HEK293T (cell line): ENCODE results near the gene FCN1.

Source experiments
- CTCF ChIA-PET: fragments of 350-600 bp; formaldehyde crosslinking; extraction: SDS; loops from one replicate; lab custom pipeline; 2021; ENCODE audit warnings: antibody characterized with exemption, inconsistent platforms; lab: Yijun Ruan, JAX
- POLR2A ChIA-PET: fragments of 350-600 bp; formaldehyde crosslinking; extraction: SDS; loops from one replicate; lab custom pipeline; 2020; ENCODE audit warnings: antibody characterized with exemption, inconsistent platforms; lab: Yijun Ruan, JAX
- DNase-seq: peaks from one replicate; pipeline ENCODE4 v3.0.0; 2012; ENCODE audit warnings: mixed read lengths; ENCODE audit errors: extremely low spot score
- ARNT ChIP-seq: fragments of 450-650 bp; IDR thresholded peaks from 2 replicates; pipeline ENCODE4 v1.6.1; 2017; ENCODE audit warnings: mild to moderate bottlenecking
- BHLHE40 ChIP-seq: fragments of 450-650 bp; IDR thresholded peaks from 2 replicates; pipeline ENCODE4 v1.6.1; 2016; ENCODE audit warnings: mild to moderate bottlenecking, moderate library complexity, borderline replicate concordance
- CTBP1 ChIP-seq: fragments of 450-650 bp; IDR thresholded peaks from 2 replicates; pipeline ENCODE4 v1.6.1; 2016; ENCODE audit warnings: borderline replicate concordance
- ELF4 ChIP-seq: fragments of 450-650 bp; IDR thresholded peaks from 2 replicates; pipeline ENCODE4 v1.6.1; 2017; ENCODE audit warnings: antibody characterized with exemption
- FOXA1 ChIP-seq: fragments of 450-650 bp; IDR thresholded peaks from 2 replicates; pipeline ENCODE4 v1.6.1; 2016; ENCODE audit warnings: mild to moderate bottlenecking
- FOXK2 ChIP-seq: fragments of 450-650 bp; IDR thresholded peaks from 2 replicates; pipeline ENCODE4 v1.6.1; 2016; ENCODE audit warnings: mild to moderate bottlenecking
- FOXM1 ChIP-seq: fragments of 450-650 bp; IDR thresholded peaks from 2 replicates; pipeline ENCODE4 v1.6.1; 2017; ENCODE audit warnings: mild to moderate bottlenecking, borderline replicate concordance
- HDGF ChIP-seq: fragments of 450-650 bp; IDR thresholded peaks from 2 replicates; pipeline ENCODE4 v1.6.1; 2017; ENCODE audit warnings: antibody characterized with exemption, borderline replicate concordance
- L3MBTL2 ChIP-seq: fragments of 450-650 bp; conservative IDR thresholded peaks from 2 replicates; pipeline ENCODE4 v1.6.1; 2016; ENCODE audit warnings: mild to moderate bottlenecking
- LEF1 ChIP-seq: fragments of 450-650 bp; IDR thresholded peaks from 2 replicates; pipeline ENCODE4 v1.6.1; 2017; ENCODE audit warnings: mild to moderate bottlenecking, borderline replicate concordance
- NFRKB ChIP-seq: fragments of 450-650 bp; IDR thresholded peaks from 2 replicates; pipeline ENCODE4 v1.6.1; 2016; ENCODE audit warnings: mild to moderate bottlenecking, moderate library complexity
- SP1 ChIP-seq: fragments of 450-650 bp; IDR thresholded peaks from 2 replicates; pipeline ENCODE4 v1.6.1; 2017
- SUZ12 ChIP-seq: fragments of 450-650 bp; IDR thresholded peaks from 2 replicates; pipeline ENCODE4 v1.6.1; 2016; ENCODE audit warnings: mild to moderate bottlenecking
- TARDBP ChIP-seq: fragments of 450-650 bp; IDR thresholded peaks from 2 replicates; pipeline ENCODE4 v1.6.1; 2016
- ZNF384 ChIP-seq: fragments of 450-650 bp; IDR thresholded peaks from 2 replicates; pipeline ENCODE4 v1.6.1; 2016
- TF ChIP-seq, protein P1 (sequence below): fragments of 450-650 bp; IDR thresholded peaks from 2 replicates; pipeline ENCODE4 v1.6.1; 2016

FCN1 gene

GRCh38 chr9:134930398-134930797 lies 12.7 kb upstream of the FCN1 start:
- ChIA-PET CTCF (no interaction called here), POLR2A (no interaction called here)
- no peak for TF ChIP-seq ZNF384
- no peak for TF ChIP-seq L3MBTL2
- no peak for TF ChIP-seq SUZ12
- TF ChIP-seq, protein P1, sequence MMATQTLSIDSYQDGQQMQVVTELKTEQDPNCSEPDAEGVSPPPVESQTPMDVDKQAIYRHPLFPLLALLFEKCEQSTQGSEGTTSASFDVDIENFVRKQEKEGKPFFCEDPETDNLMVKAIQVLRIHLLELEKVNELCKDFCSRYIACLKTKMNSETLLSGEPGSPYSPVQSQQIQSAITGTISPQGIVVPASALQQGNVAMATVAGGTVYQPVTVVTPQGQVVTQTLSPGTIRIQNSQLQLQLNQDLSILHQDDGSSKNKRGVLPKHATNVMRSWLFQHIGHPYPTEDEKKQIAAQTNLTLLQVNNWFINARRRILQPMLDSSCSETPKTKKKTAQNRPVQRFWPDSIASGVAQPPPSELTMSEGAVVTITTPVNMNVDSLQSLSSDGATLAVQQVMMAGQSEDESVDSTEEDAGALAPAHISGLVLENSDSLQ, result no peak
- no peak for TF ChIP-seq BHLHE40
- TF ChIP-seq FOXM1, result no peak
- TF ChIP-seq LEF1, result no peak
- no peak for TF ChIP-seq SP1
- no peak for TF ChIP-seq TARDBP
- no peak for DNase-seq

DNA sequence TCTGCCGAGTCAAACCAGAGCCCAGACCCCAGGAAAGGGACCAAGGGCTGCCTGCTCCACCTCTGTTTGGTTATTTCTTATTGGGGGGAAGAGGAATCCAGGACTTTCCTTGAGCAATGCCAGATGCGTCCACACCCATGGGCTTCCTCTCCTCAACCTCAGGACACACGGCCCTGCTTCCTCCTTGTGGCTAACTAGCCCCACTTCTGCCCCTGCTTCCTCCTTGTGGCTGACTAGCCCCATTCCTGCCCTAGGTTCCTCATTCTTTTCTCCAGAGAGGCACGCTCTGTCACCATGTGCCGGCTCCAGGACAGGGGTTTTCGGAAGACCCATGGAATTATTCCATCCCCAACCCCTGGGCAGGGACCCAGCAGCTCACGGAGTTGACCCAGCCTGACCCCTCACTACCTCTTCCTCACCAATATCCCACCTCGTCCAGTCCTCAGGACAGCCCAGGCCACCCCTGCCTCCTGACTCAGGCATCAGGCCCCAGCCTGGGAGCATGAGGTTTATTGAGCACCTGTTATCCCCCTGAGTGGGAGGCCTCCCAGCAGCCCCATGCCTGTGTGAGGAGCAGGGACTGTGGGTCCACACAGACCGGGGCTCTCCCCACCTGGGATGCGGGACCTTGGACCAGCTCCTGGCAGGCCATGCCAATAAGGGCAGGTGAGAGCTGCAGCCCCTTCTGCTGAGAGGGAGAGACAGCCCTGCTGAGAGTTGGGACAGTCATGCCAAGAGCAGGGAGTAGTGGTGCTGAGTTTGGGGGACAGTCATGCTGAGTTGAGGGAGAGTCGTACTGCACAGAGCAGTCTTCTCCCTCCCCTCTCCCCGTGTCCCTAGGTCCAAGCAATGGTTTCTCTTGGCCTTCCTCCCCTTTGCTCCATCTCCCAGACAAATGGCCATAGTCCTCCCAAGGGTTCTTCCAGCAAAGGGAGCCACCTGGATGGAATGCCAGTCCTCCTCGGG lies 11.8 kb upstream of the FCN1 start:
- no peak for DNase-seq
- ChIA-PET POLR2A (no interaction called here), CTCF (no interaction called here)
- no peak for TF ChIP-seq SP1
- no peak for TF ChIP-seq ZNF384
- no peak for TF ChIP-seq HDGF
- no peak for TF ChIP-seq ARNT
- no peak for TF ChIP-seq LEF1
- no peak for TF ChIP-seq FOXK2
- no peak for TF ChIP-seq TARDBP
- no peak for TF ChIP-seq L3MBTL2
- TF ChIP-seq NFRKB, result no peak
- no peak for TF ChIP-seq BHLHE40
- TF ChIP-seq, protein P1, result no peak

DNA sequence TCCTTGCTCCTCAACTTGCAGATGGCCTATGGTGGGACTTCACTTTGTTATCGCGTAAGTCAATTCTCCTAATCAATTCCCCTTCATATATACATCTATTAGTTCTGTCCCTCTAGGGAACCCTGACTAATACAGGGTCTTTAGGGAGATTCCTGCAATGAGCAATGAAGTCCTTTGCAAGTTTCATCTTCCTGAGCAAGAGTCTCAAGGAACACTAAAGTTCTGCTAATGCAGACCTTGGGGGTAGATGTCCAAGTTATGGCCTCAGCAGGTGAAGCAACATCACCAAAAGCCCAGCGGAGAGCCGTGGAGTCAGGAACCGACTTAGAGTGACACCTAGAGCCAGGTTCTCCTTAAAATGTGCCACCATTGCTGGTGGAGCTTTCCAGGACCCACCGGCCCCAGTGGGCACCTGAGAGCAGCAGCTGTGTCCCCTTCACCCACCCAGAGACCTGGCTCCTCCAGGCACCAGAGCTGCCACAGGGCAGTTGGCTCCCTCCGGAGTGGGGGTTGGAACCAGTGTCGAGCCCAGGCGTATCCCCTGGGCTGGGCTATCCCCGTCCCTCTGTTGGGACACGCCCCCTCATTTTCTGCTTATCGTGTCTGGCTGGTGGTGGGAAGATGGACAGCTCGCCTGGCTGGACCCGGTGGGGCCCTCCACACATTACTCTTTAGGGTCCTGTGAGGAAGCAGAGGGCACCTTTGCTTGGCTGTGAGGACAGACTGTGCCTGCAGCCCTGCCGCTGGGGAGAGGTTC lies 10.9 kb upstream of the FCN1 start:
- POLR2A ChIA-PET, result no interaction called here
- TF ChIP-seq HDGF, result no peak
- TF ChIP-seq NFRKB, result no peak
- no peak for TF ChIP-seq FOXA1
- no peak for TF ChIP-seq TARDBP
- TF ChIP-seq SUZ12, result no peak
- TF ChIP-seq BHLHE40, result no peak
- TF ChIP-seq FOXM1, result no peak
- no peak for TF ChIP-seq ZNF384
- no peak for TF ChIP-seq L3MBTL2
- no peak for TF ChIP-seq ELF4
- no peak for TF ChIP-seq FOXK2
- TF ChIP-seq, protein P1, result no peak
- no peak for TF ChIP-seq ARNT
- CTCF ChIA-PET, result no interaction called here
- no peak for DNase-seq

GRCh38 chr9:134925011-134925511 lies 7.3 kb upstream of the FCN1 start:
- no peak for DNase-seq
- ChIA-PET CTCF (no interaction called here), POLR2A (no interaction called here)
- no peak for TF ChIP-seq LEF1
- no peak for TF ChIP-seq ZNF384
- no peak for TF ChIP-seq L3MBTL2
- TF ChIP-seq ARNT, result no peak
- TF ChIP-seq, protein P1, result no peak
- no peak for TF ChIP-seq CTBP1
- no peak for TF ChIP-seq FOXA1
- TF ChIP-seq ELF4, result no peak

- no peak for TF ChIP-seq SP1
- no peak for TF ChIP-seq SUZ12
- no peak for TF ChIP-seq ARNT
- no peak for TF ChIP-seq NFRKB
- DNase-seq, result no peak
- ChIA-PET POLR2A (no interaction called here), CTCF (no interaction called here)
Observed at GRCh38 chr9:134923466-134923865, 5.8 kb upstream of the FCN1 start.

- ChIA-PET CTCF (no interaction called here), POLR2A (no interaction called here)
- TF ChIP-seq L3MBTL2, result no peak
- TF ChIP-seq SUZ12, result no peak
- TF ChIP-seq ARNT, result no peak
- no peak for TF ChIP-seq FOXA1
- TF ChIP-seq ZNF384, result no peak
- TF ChIP-seq FOXM1, result no peak
- TF ChIP-seq, protein P1, result no peak
- no peak for TF ChIP-seq TARDBP
- TF ChIP-seq HDGF, result no peak
- no peak for TF ChIP-seq SP1
- TF ChIP-seq CTBP1, result no peak
- TF ChIP-seq BHLHE40, result no peak
- no peak for TF ChIP-seq LEF1
- no peak for DNase-seq
Observed at GRCh38 chr9:134922932-134923240, 5.2 kb upstream of the FCN1 start.
